DMS53 treated with DMSO at 0.1 percent for 48 hours (cell line): ENCODE results near the gene YPEL1.

ENCODE experiments used
- DNase-seq: peaks from one replicate; lab custom pipeline; 2025; ENCODE audit not compliant: unreplicated experiment; lab: John Stamatoyannopoulos, UW

YPEL1 gene

GRCh38 chr22:21657360-21658032 lies 78.1 kb downstream of the YPEL1 start:
- DNase-seq = peak; percentile 41

- no peak for DNase-seq
These were observed 78.6 kb downstream of the YPEL1 start for GRCh38 chr22:21657020-21657359.

GRCh38 chr22:21652547-21653545 lies 82.7 kb downstream of the YPEL1 start:
- no peak for DNase-seq

GRCh38 chr22:21652010-21652546 lies 83.5 kb downstream of the YPEL1 start:
- DNase-seq = peak; percentile 26

GRCh38 chr22:21651521-21652009 lies 84.0 kb downstream of the YPEL1 start:
- no peak for DNase-seq

- DNase-seq = no peak
These were observed 84.6 kb downstream of the YPEL1 start for GRCh38 chr22:21650823-21651520.

GRCh38 chr22:21650280-21650679 lies 85.3 kb downstream of the YPEL1 start:
- DNase-seq = no peak
